CD4-positive, alpha-beta T cell treated with Interleukin-21 for 1 hour (primary cell): ENCODE data around the gene P2RY6.
A peak's percentile ranks its signal among the peaks of the same experiment; 100 is the strongest.
"Not testable (repeated sequence)": the region's sequence is repeated elsewhere in the genome, so short reads cannot be mapped to it uniquely, and the experiment has no call there.

Experiments
- DNase-seq: peaks from one replicate; pipeline ENCODE4 v3.0.0-alpha.2; 2020

The P2RY6 gene

DNA sequence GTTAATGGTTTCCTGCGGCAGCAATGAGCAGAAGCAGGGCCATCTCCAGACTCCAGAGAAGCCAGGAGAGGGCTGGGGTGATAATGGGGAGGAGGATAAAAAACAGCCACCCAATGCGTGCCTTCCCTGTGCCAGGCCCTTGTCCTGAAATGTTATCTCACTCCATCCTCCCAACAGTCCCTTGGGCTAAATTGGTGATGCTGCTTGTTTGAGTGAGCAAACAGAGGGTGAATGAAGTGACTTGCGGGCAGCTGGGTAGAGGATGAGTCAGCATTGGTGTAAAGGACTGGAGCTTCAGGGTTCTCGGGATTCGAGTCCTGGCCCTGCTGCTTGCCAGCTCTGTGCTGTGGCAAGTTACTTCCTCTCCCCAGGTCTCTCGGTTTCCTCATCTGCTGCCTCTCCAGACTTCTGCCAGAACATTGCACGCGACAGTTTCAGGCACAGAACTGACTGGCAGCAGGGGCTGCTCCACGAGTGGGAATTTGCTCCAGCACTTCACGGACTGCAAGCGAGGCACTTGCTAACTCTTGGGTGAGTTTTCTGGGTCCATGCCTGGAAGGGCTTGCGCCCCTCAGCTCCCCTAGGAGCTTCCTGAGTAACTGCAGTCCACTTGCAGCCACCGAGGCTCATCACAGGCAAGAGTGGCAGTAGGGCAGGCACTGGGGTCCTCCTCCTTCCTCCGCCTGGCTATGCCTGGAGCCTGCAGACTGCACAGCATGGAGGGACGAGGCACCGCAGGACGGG is at the start of gene P2RY6:
Gene P2RY6 (plus strand): TSS at position 403 of the 744 bp plus-strand sequence. CDS start 24,181 bp downstream, outside the sequence.
- DNase-seq, result no peak

DNA sequence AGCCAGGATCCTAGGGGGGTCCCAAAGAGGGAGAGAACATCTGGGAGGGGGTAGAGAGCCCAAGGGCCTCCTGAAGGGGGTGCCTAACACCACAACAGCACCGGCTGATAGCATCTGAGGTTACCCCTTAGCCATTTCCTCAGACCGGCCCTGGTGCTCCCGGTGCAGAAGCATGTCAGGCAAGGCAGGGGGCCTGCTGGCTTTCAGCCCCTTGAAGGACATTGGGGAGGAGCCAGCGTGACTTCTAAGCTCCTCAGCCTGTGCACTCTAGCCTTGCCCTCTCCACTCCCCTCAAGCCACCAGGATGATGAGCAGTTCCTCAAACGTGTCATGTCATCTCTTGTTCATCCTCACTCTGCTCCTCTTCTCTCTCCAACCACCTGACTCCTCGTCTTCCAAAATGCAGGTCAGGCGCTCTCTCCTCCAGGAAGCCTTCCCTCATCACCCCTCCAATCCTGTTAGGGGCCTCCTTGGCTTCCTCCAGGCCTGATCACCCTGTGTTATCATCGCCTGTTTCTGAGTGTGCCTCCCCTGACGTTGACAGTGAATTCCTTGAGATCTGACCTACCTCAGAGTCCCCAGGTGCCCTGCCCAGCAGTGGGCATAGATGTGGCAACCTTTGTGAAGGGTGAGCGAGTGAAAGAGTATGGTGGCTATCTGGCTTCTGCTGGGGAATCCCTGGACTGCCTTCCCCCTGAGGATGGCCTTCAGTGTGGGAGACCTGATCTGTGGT is 48.0 kb upstream of the P2RY6 start:
- no peak for DNase-seq

DNA sequence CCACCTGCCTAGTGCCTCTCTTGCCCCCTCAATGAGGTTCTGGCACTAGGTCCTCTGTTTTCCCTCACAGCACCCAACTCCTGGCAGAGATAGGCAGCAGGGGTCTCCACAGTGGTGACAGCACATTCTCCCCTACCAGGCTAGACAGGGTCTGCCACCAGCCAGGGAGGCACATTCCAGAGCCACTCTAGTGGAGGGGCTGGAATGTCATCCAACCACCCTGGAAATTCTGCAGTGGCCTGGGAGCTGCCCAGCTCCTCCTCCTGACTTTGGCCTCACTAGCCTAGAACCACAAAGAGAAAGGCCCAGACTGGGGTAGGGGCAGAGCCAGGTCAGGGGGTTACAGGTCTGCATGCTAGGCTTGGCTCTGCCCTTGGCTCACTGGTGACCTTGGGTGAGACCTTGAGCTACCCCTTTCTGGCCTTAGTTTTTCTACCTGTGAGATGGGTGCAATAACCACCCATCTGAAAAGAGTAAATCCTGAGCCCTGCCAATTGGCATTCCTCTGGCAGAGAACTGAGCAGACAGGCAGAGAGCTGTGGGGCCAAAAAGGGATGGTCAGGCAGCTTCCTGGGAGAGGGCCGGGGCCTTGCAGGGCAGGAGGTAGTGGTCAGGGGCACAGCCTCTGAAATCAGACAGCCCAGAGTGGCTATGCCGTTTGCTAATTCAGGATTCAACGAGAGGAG is 47.0 kb upstream of the P2RY6 start:
- no peak for DNase-seq

DNA sequence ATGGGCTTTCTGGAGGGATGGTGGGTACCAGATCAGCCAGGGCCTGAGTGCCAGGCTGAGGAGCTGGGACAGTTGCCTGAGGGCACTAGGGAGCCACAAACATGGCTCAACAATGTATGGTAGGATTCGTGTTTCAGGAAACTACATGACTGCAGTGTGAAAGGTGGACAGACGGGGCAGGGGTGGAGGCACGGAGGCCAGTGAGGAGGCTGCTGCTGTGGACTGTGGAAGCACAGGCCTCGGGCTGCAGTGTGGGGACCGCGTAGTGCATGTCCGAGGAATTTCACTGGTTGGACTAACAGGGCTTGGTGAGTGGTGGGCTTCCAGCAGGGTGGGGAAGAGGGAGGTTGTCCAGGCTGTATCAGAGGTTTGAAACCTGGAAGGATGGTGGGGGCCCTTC is 46.3 kb upstream of the P2RY6 start:
- DNase-seq, result no peak

- no peak for DNase-seq
These were observed 45.7 kb upstream of the P2RY6 start for GRCh38 chr11:73226297-73227006.

- no peak for DNase-seq
These were observed 44.4 kb upstream of the P2RY6 start for GRCh38 chr11:73227571-73228211.

- DNase-seq, result no peak
These were observed 43.6 kb upstream of the P2RY6 start for GRCh38 chr11:73228268-73229134.

- DNase-seq, result no peak
These were observed 42.7 kb upstream of the P2RY6 start for GRCh38 chr11:73229321-73229895.

- no peak for DNase-seq
These were observed 42.0 kb upstream of the P2RY6 start for GRCh38 chr11:73229896-73230875.

DNA sequence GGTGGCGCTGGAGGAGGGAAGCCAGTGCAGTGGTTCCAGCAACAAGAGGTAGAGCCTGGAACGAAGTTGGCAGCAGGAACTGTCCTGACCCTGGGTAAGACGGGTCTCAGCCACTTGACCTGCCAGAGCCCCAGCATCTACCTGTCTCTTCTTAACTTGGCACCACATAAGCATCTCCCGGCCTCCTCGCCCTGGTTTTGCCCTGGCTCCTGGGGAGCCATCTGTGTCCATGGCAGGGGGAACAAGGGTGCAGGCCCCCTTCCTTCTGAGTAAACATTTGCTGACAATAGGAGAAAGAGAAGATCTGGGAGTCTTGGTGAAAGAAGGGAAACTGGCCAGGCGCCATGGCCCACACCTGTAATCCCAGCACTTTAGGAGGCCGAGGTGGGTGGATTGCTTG is 41.2 kb upstream of the P2RY6 start:
- no peak for DNase-seq

DNA sequence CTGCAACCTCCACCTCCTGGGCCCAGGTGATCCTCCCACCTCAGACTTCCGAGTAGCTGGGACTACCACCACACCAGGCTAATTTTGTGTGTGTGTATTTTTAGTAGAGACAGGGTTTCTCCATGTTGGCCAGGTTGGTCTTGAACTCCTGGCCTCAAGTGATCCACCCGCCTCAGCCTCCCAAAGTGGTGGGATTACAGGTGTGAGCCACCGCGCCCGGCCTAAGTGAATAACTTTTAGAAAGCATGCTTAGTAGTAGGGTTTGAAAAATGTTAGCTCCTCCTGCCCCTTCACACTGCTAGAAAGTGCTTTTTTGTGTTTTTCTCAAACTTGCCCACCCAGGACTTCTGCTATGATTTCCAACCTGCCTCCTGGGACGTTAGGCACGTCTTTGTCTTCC is 39.7 kb upstream of the P2RY6 start:
- not testable (repeated sequence) for DNase-seq

DNA sequence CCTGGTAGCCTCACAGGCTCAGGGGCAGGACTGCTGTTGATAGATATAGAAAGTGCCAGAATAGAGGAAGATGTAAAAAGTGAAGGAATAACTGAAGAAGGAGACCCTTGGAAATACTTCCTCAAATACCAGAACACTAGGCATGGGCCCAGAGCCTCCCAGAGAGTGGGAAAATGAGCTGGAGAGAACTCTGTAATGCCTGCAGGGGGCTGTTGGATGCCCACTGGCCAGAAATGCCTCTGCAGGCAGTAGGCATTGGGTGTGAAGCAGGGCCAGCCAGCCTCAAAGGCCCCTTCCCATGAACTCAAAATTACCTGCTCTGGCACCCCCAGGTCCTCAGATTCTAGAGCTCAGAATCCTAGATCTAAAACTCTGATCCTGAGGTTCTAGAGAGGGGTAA is 38.9 kb upstream of the P2RY6 start:
- DNase-seq, result no peak

- DNase-seq, result no peak
These were observed 38.3 kb upstream of the P2RY6 start for GRCh38 chr11:73233692-73234470.

DNA sequence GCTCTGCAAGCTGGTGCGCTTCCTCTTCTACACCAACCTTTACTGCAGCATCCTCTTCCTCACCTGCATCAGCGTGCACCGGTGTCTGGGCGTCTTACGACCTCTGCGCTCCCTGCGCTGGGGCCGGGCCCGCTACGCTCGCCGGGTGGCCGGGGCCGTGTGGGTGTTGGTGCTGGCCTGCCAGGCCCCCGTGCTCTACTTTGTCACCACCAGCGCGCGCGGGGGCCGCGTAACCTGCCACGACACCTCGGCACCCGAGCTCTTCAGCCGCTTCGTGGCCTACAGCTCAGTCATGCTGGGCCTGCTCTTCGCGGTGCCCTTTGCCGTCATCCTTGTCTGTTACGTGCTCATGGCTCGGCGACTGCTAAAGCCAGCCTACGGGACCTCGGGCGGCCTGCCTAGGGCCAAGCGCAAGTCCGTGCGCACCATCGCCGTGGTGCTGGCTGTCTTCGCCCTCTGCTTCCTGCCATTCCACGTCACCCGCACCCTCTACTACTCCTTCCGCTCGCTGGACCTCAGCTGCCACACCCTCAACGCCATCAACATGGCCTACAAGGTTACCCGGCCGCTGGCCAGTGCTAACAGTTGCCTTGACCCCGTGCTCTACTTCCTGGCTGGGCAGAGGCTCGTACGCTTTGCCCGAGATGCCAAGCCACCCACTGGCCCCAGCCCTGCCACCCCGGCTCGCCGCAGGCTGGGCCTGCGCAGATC is 37.5 kb upstream of the P2RY6 start:
- DNase-seq, result no peak

DNA sequence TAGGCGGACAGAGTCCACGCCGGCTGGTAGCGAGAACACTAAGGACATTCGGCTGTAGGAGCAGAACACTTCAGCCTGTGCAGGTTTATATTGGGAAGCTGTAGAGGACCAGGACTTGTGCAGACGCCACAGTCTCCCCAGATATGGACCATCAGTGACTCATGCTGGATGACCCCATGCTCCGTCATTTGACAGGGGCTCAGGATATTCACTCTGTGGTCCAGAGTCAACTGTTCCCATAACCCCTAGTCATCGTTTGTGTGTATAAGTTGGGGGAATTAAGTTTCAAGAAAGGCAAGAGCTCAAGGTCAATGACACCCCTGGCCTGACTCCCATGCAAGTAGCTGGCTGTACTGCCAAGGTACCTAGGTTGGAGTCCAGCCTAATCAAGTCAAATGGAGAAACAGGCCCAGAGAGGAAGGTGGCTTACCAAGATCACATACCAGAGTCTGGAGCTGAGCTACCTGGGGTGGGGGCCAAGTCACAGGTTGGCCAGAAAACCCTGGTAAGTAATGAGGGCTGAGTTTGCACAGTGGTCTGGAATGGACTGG is 36.8 kb upstream of the P2RY6 start:
- no peak for DNase-seq

DNA sequence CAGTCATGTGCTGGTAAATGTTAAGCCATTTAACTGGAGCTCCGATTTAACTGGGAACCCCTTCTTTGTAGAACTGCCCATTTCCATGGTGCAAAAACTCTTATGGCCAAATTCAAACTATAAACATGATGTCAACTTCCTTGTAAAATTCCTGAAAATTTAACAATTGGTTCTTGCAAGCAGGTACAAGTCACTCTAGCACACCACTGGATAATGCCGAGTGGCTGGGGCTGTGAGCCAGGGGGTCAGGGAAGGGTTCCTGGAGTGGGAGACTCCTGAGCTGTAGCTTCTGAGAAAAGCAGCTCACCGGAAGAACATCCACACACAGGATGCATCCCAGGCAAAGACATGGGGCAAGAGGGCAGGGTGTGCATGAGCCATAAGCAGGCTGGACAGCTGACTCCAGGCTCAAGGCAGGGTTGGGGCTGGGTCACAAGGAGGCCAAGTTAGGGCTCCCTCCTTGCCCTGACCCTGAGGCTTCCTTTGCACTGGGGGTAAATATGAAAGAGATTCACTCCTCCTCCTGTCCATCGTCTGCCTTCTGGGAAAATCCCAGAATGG is 35.9 kb upstream of the P2RY6 start:
- no peak for DNase-seq

- DNase-seq, result peak; percentile 21
These were observed 35.3 kb upstream of the P2RY6 start for GRCh38 chr11:73236854-73237253.
